ENCODE data around the gene OMG.
"Not testable (repeated sequence)": the region's sequence is repeated elsewhere in the genome, so short reads cannot be mapped to it uniquely, and the experiment has no call there.

OMG gene, protein sequence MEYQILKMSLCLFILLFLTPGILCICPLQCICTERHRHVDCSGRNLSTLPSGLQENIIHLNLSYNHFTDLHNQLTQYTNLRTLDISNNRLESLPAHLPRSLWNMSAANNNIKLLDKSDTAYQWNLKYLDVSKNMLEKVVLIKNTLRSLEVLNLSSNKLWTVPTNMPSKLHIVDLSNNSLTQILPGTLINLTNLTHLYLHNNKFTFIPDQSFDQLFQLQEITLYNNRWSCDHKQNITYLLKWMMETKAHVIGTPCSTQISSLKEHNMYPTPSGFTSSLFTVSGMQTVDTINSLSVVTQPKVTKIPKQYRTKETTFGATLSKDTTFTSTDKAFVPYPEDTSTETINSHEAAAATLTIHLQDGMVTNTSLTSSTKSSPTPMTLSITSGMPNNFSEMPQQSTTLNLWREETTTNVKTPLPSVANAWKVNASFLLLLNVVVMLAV

DNA sequence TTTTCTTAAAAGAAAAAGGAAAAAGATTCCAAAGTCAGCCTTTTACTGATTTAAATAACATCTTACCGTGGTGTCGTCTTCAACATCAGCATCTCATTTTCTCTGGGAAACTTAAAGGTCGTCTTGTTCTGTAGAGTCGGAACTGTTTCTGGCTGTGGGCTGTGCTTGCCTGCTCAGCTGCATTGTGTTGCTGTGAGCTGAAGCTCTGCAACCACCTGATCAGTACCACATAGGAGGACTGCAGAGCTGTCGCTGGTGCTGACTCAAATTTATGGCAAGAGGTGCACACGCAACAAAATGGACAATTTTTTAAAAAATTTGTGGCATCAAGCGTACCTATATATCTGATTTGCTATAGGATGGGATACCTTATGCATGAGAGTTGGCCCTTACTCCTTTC, at the start of gene OMG:
Gene OMG, minus strand, starts transcription at position 150 of the 400 bp plus-strand sequence. CDS start 908 bp downstream, outside the sequence.
- no peak for DNase-seq (ENCODE audit: low read depth)

DNA sequence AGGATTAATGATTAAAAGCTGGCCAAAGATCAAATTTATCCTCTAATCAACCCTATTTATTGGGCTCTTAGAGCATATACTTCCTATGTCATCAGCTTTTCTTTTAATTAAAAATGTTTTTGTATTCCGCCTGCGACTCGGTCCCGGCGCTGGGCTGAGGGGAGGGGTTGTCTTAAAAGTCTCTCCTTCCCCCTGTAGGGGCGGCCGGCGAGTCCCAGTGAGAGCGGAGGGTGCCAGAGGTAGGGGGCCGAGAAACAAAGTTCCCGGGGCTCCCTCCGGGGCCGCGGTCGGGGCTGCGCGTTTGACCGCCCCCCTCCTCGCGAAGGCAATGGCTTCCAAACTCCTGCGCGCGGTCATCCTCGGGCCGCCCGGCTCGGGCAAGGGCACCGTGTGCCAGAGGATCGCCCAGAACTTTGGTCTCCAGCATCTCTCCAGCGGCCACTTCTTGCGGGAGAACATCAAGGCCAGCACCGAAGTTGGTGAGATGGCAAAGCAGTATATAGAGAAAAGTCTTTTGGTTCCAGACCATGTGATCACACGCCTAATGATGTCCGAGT, 48.2 kb upstream of the OMG start:
- DNase-seq (ENCODE audit: low read depth), result not testable (repeated sequence)

DNA sequence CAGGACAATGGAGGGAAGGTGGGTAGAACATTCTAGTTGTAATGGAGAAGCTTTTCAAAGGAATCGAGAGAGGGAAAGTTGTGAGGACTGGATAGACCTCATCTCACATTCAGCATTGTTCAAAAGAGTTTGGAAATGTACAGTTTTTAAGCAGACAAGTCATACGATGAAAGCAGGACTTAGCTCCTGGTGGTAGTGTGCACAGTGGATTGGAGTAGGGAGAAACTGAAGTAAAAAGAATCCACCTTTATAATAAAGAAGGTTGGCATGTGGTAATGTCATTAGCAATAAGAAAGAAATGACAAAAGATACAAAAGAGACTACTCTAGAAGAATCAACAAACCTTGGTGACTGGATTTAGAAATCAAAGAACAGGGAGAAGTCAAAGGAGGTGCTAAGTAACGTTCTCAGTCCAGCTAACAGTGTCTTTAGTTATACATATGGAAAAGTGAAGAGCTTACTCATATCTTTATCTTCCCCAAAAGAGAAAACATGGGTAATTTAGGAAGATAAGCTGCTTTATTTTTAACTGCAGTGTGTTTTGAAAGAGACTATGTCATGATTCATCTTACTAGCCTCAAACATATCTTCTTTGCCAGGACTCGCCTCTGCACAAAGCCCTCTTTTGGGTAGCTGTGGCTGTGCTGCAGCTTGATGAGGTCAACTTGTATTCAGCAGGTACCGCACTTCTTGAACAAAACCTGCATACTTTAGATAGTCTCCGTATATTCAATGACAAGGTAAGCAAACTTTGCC, 43.0 kb upstream of the OMG start:
- no peak for DNase-seq (ENCODE audit: low read depth)

DNA sequence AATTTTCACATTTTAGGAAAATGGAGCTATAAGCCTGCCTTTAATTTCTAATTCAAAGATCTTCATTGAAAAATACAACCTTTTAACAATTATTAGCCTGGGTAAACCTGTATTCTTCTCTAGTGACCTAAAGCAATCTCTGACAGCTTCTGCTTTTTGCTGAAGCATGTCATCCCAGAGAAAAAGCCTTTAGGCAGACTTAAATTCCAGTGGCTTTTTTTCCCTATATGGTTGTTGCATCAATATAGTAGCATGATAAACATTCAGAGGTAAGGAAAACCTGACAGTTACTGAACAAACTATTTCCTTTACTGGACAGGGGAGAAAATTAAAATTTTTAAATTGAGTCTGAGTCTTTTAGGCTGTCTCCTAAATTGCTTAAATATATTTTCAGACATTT, 32.2 kb upstream of the OMG start:
- DNase-seq (ENCODE audit: low read depth), result no peak

DNA sequence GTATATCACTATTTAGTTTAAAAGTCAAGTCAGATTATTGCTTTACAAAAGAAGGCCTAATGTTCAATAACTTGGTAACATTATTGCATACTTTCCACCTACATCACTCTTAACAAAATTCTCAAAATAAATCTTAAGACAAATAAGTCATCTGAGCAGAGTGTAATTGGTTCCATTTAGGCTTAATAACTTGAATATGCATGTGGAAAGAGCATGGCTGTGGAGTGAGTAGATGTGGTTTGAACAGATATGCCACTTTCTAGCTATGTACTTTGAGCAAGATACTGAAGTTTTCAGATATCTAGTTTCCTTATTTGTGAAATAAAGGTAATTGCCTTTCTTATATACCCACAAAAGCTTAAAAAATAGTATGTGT, 31.1 kb upstream of the OMG start:
- no peak for DNase-seq (ENCODE audit: low read depth)

DNA sequence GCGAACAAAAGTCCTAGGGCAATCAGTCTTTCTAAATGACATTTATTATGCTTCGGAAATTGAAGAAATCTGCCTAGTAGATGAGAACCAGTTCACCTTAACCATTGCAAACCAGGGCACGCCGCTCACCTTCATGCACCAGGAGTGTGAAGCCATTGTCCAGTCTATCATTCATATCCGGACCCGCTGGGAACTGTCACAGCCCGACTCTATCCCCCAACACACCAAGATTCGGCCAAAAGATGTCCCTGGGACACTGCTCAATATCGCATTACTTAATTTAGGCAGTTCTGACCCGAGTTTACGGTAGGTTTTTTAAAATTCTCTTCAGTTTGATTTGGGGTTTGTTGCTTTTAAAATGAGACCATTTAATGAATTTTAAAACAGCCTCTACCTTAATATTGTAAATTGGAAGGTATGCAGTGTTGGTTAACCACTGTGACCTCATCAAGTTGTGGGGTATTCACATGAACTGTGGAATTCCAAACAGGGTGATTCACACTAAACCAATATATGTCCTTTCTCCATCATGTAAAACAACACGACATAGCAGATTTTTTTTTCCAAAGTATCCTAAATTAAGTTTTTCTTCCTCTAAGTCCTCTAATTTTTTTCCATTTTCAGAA, 30.6 kb upstream of the OMG start:
- no peak for DNase-seq (ENCODE audit: low read depth)

DNA sequence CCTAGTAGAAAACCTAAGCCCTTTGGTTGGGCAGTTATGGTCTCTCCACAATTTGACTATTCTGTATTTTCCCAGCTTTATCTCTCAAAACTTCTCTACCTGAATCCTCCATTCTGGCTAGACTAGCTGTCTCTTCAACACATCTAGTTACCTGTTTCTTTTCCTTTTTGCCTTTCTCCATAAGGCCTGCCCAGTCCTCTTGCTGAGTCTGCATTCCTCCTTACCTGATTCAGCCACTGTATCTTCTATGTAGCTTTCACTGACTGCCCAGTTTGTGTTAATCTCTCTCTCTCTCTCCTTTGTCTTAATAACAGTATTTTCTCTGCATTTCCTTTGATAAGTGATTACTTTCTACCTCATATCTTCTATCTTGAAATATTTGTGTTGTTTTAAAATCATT, 26.5 kb upstream of the OMG start:
- no peak for DNase-seq (ENCODE audit: low read depth)

DNA sequence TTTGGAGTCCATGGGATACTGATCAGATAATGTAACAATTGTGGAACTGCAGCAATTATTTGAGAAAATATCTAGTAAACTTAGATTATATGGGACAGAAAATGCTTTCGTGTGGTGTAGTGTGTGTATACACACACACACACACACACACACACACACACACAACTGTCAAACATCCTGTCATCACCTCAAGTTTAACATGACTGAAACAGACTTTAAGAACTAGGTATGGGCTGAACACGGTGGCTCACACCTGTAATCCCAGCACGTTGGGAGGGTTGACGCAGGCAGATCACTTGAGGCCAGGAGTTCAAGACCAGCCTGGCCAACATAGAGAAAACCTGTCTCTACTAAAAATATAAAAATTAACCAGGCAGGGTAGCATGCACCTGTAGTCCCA, 24.9 kb upstream of the OMG start:
- no peak for DNase-seq (ENCODE audit: low read depth)

DNA sequence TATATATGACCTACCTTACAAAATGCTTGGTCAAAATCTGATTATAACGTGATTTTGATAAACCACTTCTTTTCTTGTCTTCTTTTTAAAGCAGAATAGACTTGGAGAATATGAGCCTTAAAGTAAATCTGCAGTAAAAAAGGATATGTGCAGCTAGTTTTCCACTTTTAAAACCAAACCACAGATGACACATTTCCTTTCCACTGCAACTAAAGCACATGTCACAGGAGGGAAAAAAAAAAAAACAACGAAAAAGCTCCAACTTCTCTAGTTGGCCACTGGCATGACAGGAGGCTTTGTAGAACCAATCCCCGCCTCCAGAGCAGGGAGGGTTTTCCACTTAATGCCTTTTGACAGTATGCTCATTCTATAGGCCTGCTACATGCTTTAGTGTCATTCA, 24.4 kb upstream of the OMG start, which contains the start of gene EVI2A:
Gene EVI2A, minus strand, starts transcription at position 142 of the 400 bp plus-strand sequence. CDS start 2,609 bp downstream, outside the sequence.
- peak; percentile 60 for DNase-seq (ENCODE audit: low read depth)

DNA sequence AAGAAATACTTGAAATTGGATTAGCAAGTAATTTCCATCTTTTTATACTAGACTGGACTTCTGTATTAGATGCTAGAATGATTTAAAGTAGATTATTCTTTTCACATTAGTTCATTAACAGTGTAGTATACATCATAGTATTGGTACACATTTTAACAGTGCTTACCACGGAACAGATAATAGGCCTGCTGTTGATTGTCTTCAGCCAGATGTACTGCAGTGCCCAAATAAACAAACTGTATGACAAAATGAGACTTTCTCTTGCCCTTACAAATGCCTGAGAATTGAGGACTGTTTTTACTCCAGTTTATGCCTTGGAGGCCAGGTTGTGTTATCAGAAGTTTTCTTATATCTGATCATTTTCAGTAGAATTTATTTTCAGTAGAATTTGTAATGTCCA, 23.8 kb upstream of the OMG start:
- no peak for DNase-seq (ENCODE audit: low read depth)

DNA sequence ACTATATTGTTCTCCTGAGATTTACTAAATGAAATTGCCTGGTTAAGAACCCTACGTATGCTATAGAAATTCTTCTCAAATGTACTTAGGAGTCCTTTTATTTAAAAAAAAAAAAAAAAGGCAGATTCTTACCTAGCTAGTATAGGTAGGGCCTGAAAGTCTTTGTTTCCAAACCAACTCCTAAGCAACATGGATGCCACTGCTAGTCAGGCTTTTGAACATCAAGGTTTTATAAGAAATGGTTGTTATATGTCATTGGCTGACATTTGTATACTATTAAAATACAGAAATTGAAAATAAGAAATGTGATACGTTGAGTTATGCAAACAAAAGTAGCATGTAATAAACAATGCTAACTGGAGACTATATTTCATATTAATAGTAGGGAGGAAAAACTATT, 23.2 kb upstream of the OMG start:
- no peak for DNase-seq (ENCODE audit: low read depth)

DNA sequence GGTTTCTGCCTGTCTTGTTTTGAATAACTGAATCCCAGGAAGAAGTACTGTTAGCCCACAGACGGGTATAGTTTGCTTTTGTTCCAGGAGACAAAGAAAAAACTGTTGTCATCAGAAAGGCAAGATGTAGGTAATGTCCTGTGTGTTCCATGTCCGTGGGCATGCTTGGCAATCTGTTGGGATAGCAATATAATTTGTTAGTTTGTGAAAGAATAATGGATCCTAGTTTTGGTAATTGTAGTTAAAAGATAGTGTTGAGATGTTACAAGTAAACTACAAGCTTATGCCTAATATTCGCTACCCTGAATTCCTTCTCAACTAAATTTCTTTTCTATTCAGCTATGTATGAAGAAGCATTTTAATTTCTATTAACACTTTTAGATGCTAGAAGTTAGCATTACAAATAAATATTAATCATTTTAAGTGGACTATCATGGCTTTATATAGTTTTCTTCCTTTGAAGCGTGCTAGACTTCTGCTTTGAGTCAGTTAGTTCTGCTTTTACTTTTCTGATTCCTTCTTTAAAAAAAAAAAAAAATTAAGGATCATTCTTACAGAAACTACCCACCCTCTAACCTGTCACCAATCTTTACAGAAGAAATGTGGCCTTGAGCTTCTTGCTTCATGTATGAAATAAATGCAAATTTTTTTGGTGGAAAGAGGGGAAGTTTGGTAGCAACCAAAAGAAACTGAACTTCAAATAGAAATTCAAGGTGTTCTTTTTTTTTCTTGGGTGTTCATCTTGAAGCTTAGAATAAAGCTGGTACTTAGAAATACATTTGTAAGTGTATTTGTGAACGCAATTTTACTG, 22.0 kb upstream of the OMG start:
- no peak for DNase-seq (ENCODE audit: low read depth)

DNA sequence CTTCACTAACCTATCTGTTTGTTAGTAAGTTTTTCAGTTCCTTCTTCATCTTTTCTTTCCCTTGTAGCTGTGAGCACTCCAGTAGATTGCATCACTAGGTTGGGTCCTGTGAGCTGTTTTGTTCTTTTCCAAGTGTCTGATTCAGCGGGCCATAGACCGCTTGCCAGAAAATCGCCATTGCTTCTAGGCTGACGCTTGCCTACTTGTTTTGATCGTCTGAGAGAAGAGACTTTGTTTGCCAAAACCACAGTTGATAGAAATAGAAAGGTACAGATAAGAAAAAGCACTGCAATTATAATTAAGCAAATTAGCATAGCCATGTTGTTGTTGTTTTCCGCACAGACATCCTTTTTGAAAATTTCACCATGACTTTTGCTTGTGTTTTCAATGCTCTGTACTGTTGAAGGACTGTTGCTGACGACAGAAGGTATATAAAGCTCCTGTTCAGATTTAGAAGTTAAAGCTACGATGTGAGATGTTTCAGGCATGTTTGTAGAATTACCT, 21.3 kb upstream of the OMG start:
- DNase-seq (ENCODE audit: low read depth), result peak; percentile 26

DNA sequence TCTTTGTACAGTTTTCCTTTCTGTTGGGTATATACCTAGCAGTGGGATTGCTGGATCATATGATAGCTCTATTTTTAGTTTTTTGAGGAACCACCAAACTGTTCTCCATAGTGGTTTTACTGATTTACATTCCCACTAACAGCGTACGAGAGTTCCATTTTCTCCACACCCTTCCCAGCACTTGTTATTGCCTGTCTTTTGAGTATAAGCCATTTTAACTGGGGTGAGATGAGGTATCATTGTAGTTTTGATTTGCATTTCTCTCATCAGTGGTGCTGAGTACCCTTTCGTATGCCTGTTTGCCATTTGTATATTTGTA, 17.7 kb upstream of the OMG start:
- DNase-seq (ENCODE audit: low read depth), result no peak

DNA sequence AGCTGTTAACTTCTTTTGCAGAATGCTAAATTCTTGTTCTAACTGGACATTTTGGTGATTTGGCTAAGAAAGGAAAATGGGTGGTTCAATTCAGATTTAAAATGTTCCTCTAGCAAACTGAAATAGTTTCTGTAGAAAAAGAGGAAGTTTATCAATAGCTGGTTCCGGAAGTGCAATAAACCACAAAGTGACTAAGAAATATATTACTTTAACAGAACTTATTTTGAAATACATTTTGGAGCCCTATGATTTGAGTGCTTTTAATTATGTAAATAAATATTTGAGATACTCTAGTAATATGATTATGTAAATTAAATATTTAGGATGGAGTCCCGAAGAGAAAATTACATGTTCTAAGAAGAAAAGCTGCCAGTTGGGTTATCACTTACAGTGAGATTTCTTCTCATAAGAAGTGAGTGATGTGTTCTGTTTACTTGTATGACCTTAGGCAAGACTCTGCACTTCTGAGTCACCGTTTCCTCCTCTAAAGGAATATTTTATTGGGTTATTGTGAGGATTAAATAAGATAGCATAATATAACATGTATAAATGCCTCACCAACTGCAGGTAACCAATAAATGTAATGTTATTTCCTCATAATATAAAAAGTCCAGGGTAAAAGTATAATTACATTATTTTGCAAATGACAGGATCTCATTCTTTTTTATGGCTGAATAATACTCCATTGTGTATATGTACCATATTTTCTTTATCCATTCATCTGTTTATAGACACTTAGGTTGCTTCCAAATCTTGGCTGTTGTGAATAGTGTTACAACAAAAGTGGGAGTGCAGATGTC, 17.1 kb upstream of the OMG start, which contains the start of gene EVI2B:
Gene EVI2B, minus strand, starts transcription at position 73 of the 800 bp plus-strand sequence. CDS start 8,445 bp downstream, outside the sequence.
- DNase-seq (ENCODE audit: low read depth), result no peak

DNA sequence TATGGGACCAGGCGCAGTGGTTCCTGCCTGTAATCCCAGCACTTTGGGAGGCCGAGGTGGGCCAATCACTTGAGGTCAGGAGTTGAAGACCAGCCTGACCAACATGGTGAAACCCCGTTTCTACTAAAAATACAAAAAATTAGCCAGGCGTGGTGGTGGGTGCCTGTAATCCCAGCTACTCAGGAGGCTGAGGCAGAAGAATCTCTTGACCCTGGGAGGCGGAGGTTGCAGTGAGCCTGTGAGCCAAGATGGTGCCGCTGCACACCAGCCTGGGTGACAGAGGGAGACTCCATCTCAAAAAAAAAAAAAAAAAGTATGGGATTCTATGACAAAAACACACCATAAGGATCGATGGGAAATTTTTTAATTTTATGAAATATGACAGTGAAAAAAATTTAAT, 15.2 kb upstream of the OMG start:
- DNase-seq (ENCODE audit: low read depth), result not testable (repeated sequence)

DNA sequence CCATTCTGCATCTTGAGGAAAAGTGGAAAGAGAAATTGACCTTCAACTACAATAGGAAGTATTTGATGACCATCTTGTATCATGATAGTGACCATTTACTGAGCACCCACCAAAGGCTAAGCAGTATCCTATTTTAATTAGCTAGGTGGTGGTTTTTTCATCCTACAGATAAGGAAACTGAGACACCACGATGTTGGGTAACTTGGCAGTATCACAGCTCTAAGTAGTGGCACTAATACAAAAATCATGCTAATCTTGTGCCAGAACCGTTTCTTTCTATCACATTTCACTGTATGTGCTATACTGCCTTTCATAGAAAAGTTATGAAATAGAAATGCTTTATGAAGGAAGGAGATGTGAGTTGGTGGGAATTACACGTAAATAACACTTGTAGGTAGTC, 14.5 kb upstream of the OMG start:
- DNase-seq (ENCODE audit: low read depth), result no peak

DNA sequence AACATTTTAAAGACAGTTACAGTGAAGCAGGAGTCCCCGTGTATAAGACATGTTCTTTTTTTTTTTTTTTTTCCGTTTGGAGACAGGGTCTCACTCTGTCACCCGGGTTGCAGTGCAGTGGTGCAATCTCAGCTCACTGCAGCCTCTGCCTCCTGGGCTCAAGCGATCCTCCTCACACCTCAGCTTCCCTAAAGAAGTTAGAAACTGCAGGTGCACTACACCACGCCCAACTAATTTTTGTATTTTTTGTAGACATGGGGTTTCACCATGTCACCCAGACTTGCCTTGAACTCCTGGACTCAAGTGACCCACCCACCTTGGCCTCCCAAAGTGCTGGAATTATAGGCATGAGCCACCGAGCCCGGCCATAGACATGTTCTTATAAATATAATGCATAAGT, 13.8 kb upstream of the OMG start:
- DNase-seq (ENCODE audit: low read depth), result no peak

DNA sequence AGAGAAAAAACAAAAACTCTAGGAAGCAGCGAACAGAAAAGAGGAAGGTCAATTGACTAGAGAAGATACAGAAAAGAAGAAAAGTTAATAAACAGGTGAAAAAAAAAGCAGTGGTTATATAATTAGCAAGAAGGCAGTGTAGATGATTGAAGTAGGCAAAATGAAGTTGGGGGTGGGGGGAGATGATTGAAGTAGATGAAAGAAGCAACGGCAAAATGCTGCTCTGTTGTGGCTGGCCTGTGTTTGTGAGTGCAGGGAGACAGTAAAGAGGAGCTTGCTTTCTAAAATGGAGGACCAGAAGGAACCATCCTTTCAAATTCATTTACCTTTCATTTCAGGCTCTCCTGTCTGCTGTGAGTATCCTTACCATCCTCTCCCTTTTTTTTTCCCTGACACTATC, 13.2 kb upstream of the OMG start:
- peak; percentile 18 for DNase-seq (ENCODE audit: low read depth)

DNA sequence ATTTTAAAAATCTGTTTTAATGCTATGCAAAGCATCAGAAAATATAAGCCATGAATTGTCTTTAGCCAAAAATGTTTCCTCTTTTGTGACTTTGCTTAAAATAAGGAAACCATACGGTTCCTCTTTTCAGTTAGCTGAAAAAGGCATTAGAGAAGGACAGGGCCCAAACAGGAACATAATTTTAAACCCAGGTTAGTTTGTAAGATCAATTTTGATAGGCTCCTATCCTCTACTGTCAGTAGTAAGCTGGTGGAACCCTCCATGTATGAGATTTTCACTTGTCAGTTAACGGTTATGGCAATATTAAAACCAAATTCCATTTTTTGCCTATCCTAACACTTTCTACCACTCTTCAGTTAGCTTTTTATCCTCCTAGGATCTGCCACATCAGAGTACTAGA, 12.5 kb upstream of the OMG start:
- DNase-seq (ENCODE audit: low read depth), result no peak
